Measurements from ENCODE around the gene PLCL1. TPM values are rescaled to one million over a fixed set of nuclear protein-coding genes. Genes with fewer than 3 reads are reported as not detected.
A peak's percentile ranks its signal among the peaks of the same experiment; 100 is the strongest.

The PLCL1 gene
- total RNA-seq, 3 donors from 2014 or later, result 6.6 to 11.3 (median 11.1) TPM

GRCh38 chr2:197877038-197877437 lies 72.6 kb downstream of the PLCL1 start:
- intact Hi-C loops (cut with DNase I; ENCODE audit: low total_unique reads), result no loop called here
- H3K36me3 ChIP-seq, result no peaks in the 10 kb centered on the region
- H3K4me1 ChIP-seq, result peaks cover 0 to 11% of the 10 kb centered on the region in 2 donors
- no peak overlapping the region for H3K4me3 ChIP-seq
- H3K9me3 ChIP-seq, result no peaks in the 10 kb centered on the region
- no peak for DNase-seq (ENCODE audit: low spot score in 2 of 2)
- TF ChIP-seq POLR2AphosphoS5 (IDR thresholded peaks at IDR 0.05), result no peak
- no peak for TF ChIP-seq CTCF (IDR thresholded peaks at IDR 0.05)
- TF ChIP-seq POLR2A (IDR thresholded peaks at IDR 0.05), result no peak
- no peak overlapping the region for H3K27ac ChIP-seq
- no peaks in the 10 kb centered on the region for H3K27me3 ChIP-seq

DNA sequence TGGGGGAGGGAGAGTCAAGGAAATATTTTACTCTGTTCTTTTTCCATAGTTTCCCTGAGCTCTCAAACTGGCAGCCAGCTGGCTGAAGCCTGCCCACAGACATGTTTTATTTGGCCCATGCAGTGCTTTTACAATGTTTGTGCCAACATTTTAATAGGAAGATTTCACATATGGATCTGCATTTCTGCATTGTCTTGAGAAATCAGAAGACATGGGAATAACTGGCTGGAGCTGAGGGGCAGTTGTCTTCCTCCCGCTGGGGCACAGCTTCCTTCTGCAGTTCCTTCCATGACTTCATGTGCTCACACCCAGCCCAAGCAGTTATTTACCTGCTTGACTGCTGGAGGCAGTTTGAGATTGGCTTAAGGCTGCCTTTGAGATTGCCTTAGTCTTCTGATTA lies 74.4 kb downstream of the PLCL1 start:
- peaks cover 0 to 11% of the 10 kb centered on the region in 2 donors for H3K4me1 ChIP-seq

GRCh38 chr2:197879812-197880408 lies 75.5 kb downstream of the PLCL1 start:
- no peaks in the 10 kb centered on the region for H3K9me3 ChIP-seq
- H3K4me1 ChIP-seq, result peaks cover 0 to 11% of the 10 kb centered on the region in 2 donors
- no peaks in the 10 kb centered on the region for H3K27me3 ChIP-seq
- no peak overlapping the region for H3K27ac ChIP-seq
- TF ChIP-seq POLR2AphosphoS5 (IDR thresholded peaks at IDR 0.05), result no peak
- no peak for TF ChIP-seq CTCF (IDR thresholded peaks at IDR 0.05)
- no peak for TF ChIP-seq POLR2A (IDR thresholded peaks at IDR 0.05)
- no peaks in the 10 kb centered on the region for H3K36me3 ChIP-seq
- DNase-seq (ENCODE audit: low spot score in 2 of 2), result no peak
- intact Hi-C loops (cut with DNase I; ENCODE audit: low total_unique reads), result no loop called here
- no peak overlapping the region for H3K4me3 ChIP-seq

More for the DNA sequence above, 74.4 kb downstream of the PLCL1 start:
- TF ChIP-seq CTCF (IDR thresholded peaks at IDR 0.05) (no peak), POLR2AphosphoS5 (IDR thresholded peaks at IDR 0.05) (no peak)
- DNase-seq (ENCODE audit: low spot score in 2 of 2), result no peak
- Histone ChIP-seq H3K27ac (peak overlapping the region; percentile 26 to 39), H3K27me3 (no peaks in the 10 kb centered on the region), H3K4me3 (no peak overlapping the region), H3K36me3 (no peaks in the 10 kb centered on the region), H3K9me3 (no peaks in the 10 kb centered on the region)
- intact Hi-C loops (cut with DNase I; ENCODE audit: low total_unique reads), result no loop called here

DNA sequence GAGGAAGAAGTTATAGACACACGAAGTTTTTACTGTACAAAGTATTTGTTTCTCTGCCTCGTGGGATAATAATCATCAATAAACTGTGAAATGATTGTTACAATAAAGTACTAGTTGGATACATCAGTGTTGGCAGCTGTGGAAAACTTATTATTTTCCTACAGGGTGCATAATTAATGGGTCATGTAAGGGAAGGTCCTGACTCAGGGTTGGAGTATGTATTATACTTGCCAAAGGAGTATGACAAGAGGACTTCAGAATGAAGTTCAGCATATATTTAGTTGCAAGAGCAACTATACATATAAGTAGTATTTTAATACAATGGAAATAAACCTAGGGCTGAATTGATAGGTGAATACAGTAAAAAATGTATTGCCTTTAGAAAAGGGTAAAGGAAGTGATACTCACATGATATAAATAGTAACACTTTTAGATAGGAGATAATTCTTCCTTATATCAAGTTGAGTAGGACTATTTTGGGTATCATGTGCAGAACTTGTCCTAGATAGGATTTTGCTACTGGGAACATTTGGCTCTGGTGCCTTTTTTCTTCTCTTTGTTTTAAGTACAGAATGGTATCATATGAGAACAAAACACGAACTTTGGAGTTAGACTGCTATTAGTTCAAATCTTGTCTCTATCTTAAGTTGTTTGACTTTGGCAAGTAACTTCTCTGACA lies 79.1 kb downstream of the PLCL1 start:
- no peaks in the 10 kb centered on the region for H3K9me3 ChIP-seq
- H3K27ac ChIP-seq, result no peak overlapping the region
- intact Hi-C loops (cut with DNase I; ENCODE audit: low total_unique reads), result no loop called here
- DNase-seq (ENCODE audit: low spot score in 2 of 2), result no peak
- no peaks in the 10 kb centered on the region for H3K36me3 ChIP-seq
- peaks cover 0 to 11% of the 10 kb centered on the region in 2 donors for H3K4me1 ChIP-seq
- no peak overlapping the region for H3K4me3 ChIP-seq
- H3K27me3 ChIP-seq, result no peaks in the 10 kb centered on the region
- TF ChIP-seq CTCF (IDR thresholded peaks at IDR 0.05) (no peak), POLR2AphosphoS5 (IDR thresholded peaks at IDR 0.05) (no peak), POLR2A (IDR thresholded peaks at IDR 0.05) (no peak)

DNA sequence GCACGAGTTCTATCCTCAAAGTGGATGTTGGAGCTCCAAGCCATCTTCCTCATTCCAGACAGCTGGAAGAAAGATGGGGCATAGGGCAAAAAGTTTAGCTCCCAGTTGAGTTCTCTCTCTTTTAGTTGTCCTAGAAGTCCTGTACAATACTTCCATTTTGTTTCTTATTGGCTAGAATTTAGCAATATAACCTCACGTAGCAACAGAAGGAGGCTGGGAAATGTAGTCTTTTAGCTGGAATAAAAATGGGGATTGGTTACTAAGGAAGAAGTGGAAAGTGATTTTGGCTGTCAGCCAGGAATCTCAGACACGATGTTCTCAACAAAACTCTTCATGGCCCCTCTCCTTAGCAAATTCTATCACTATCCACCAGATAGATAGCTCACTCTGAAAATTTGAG lies 79.9 kb downstream of the PLCL1 start:
- DNase-seq (ENCODE audit: low spot score in 2 of 2), result no peak
- Histone ChIP-seq H3K9me3 (no peaks in the 10 kb centered on the region), H3K36me3 (no peaks in the 10 kb centered on the region), H3K27ac (no peak overlapping the region), H3K27me3 (no peaks in the 10 kb centered on the region), H3K4me3 (no peak overlapping the region), H3K4me1 (peaks cover 0 to 4% of the 10 kb centered on the region in 2 donors)
- TF ChIP-seq POLR2A (IDR thresholded peaks at IDR 0.05), result no peak
- intact Hi-C loops (cut with DNase I; ENCODE audit: low total_unique reads), result no loop called here

All from breast epithelium (tissue), 4 donors.